Aorta (tissue), 5 donors: Measurements from ENCODE around the gene FBXW11. TPM values are rescaled to one million over a fixed set of nuclear protein-coding genes. Genes with fewer than 3 reads are reported as not detected.

Experiments
- ATAC-seq: fragments of 200-7000 bp; cut with Tn5 transposase; one replicate; pipeline ENCODE4 v1.9.1; 2022; ENCODE audit warnings: moderate library complexity; ENCODE audit not compliant: low FRiP score
- DNase-seq, 2 donors: peaks; one replicate each; pipeline ENCODE4 v3.0.0-alpha.2; 2020
- H3K27ac ChIP-seq, 2 donors: one replicate each; pipeline ENCODE4 v1.5.1; 2013; ENCODE audit warnings: low read length in 2 of 2, mild to moderate bottlenecking in 2 of 2, moderate library complexity in 2 of 2, control low read depth in 1 of 2, inconsistent platforms in 1 of 2, low read depth in 1 of 2
- H3K27me3 ChIP-seq, 2 donors: one replicate each; pipeline ENCODE4 v1.6.1; 2013; ENCODE audit warnings: control low read depth in 1 of 2, low read length in 1 of 2, mild to moderate bottlenecking in 1 of 2, moderate library complexity in 1 of 2; ENCODE audit not compliant: insufficient read depth in 2 of 2, control insufficient read depth in 1 of 2
- H3K36me3 ChIP-seq, 2 donors: one replicate each; pipeline ENCODE4 v1.6.1; 2013; ENCODE audit warnings: control low read depth in 1 of 2, low read length in 1 of 2, mild to moderate bottlenecking in 1 of 2; ENCODE audit not compliant: insufficient read depth in 2 of 2, control insufficient read depth in 1 of 2
- H3K4me1 ChIP-seq, 2 donors: one replicate each; pipeline ENCODE4 v1.6.1; 2013; ENCODE audit warnings: low read length in 2 of 2, control low read depth in 1 of 2, mild to moderate bottlenecking in 1 of 2, moderate library complexity in 1 of 2; ENCODE audit not compliant: insufficient read depth in 2 of 2, control insufficient read depth in 1 of 2
- H3K4me3 ChIP-seq, 2 donors: one replicate each; pipeline ENCODE4 v1.5.1; 2013; ENCODE audit warnings: low read length in 2 of 2, control low read depth in 1 of 2, mild to moderate bottlenecking in 1 of 2
- H3K9me3 ChIP-seq: one replicate; pipeline ENCODE4 v1.6.1; 2013; ENCODE audit warnings: mild to moderate bottlenecking, low read length; ENCODE audit not compliant: control insufficient read depth
- whole genome bisulfite sequencing, 2 donors: extraction: QIAGEN DNeasy Blood & Tissue Kit; methylation state at CpG; one replicate each; pipeline ENCODE4 v1.1.7; 2013; 5-methylcytosine and 5-hydroxymethylcytosine counted together
- intact Hi-C, 2 donors: fragments of 100-400 bp; cut with DNase I; formaldehyde crosslinking; loops; one replicate each; pipeline versions ENCODE4 v1.14.2 to v1.15.0; 2022
- polyA plus RNA-seq, 2 donors: library from polyadenylated mRNA; stranded (reverse); fragments of 200-250 nt; gene quantifications; one replicate each; pipeline ENCODE4 v1.2.3, GENCODE V29; 2013
- total RNA-seq, 2 donors: library from RNA; stranded (reverse); fragmentation: NEBNext Ultra II Directional; extraction: Animal tissue kit (Norgen Biotek cat#: 25700); gene quantifications; one replicate each; pipeline ENCODE4 v1.2.1, GENCODE V29; 2021
- donor health status: healthy with polysubstance abuse.
- donor health status: Bipolar disorder and iron deficiency.
- donor health status: DM: no; HTN: no; CAD: no.
- donor health status: DM: no; HTN: no; CAD: no.
- donor health status: DM: yes; HTN: yes; CAD: no.

The FBXW11 gene
- total and polyA plus RNA-seq, 4 donors: 13.5 to 64.0 (median 40.9) TPM

- 47 to 50% methylated on average over 5 of the region's 5 CpGs for WGBS, 2 donors
- intact Hi-C loops: no loop called here
- H3K27ac ChIP-seq: no peak overlapping the region
These were observed 30.4 kb downstream of the FBXW11 start for GRCh38 chr5:171975877-171976667.

GRCh38 chr5:171975262-171975876 is 31.1 kb downstream of the FBXW11 start:
- intact Hi-C loops: no loop called here
- DNase-seq: no peak
- Histone ChIP-seq H3K4me3 (no peak overlapping the region), H3K27me3 (no peaks in the 10 kb centered on the region), H3K4me1 (peaks cover 0 to 7% of the 10 kb centered on the region in 2 donors), H3K9me3 (peaks cover 3% of the 10 kb centered on the region), H3K27ac (no peak overlapping the region), H3K36me3 (no peaks in the 10 kb centered on the region)
- WGBS, 2 donors: 16 to 24% methylated on average over 3 of the region's 3 CpGs
- ATAC-seq: no peak

More at GRCh38 chr5:171975877-171976667, 30.4 kb downstream of the FBXW11 start:
- Histone ChIP-seq H3K4me1 (peaks cover 0 to 7% of the 10 kb centered on the region in 2 donors), H3K27me3 (no peaks in the 10 kb centered on the region), H3K36me3 (no peaks in the 10 kb centered on the region), H3K4me3 (no peak overlapping the region), H3K9me3 (peaks cover 3% of the 10 kb centered on the region)
- DNase-seq (no peak), ATAC-seq (no peak)

DNA sequence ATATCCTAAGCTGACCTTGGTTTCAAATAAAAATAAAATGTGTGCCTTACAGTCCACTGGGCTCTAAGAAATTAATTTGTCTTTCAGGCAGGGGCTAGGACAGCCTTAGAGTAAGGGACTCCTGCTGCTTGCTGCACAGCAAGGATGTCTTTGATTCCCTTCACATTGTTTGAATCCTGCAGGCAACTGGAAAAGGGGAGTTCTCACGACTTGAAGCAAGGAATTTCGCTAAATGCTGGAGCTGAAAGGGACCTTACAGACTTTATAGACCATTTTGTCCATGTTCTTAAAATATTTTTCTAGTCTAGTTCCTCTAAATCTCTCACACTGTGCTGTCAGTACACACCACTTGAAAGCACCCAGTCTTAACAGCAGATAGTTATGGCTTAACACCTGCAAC is 35.6 kb downstream of the FBXW11 start:
- H3K27ac ChIP-seq: no peak overlapping the region
- ATAC-seq (no peak), DNase-seq (no peak)
- peaks cover 0 to 4% of the 10 kb centered on the region in 2 donors for H3K4me1 ChIP-seq
- intact Hi-C loops: loop anchor here in 1 of 2 donors (5.0 kb wide), 1 partner anchor 36 kb away; the partner anchor contains the start of gene FBXW11
- no peak overlapping the region for H3K4me3 ChIP-seq
- H3K27me3 ChIP-seq: no peaks in the 10 kb centered on the region
- WGBS, 2 donors: 65 to 72% methylated on average over 2 of the region's 2 CpGs
- no peaks in the 10 kb centered on the region for H3K9me3 ChIP-seq
- no peaks in the 10 kb centered on the region for H3K36me3 ChIP-seq

DNA sequence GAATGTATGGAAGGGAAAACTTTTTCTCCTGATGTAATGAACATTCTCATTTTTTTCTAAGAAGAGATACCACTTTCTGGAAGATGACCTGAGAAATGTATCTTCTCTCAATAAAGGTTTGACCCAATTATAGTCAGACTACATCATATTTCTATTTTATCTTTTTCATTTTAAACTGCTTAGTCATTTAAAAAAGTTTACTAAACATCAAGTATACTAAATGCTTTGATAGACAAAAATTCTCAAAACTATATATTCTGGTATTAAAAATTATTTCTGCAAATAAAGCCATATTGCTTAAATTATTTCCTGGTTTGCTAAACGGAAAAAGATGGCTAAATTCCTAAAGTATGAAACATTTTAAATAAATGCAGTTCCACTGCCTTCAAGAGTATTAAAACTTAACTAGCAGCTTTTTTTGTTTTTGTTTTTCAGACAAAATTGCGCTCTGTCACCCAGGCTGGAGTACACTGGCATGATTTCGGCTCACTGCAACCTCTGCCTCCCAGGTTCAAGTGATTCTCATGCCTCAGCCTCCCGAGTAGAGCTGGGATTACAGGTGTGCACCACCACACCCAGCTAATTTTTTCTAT is 37.1 kb downstream of the FBXW11 start:
- no peak overlapping the region for H3K4me3 ChIP-seq
- no peaks in the 10 kb centered on the region for H3K27me3 ChIP-seq
- H3K9me3 ChIP-seq: no peaks in the 10 kb centered on the region
- no peaks in the 10 kb centered on the region for H3K36me3 ChIP-seq
- no peak overlapping the region for H3K27ac ChIP-seq
- DNase-seq: no peak
- intact Hi-C loops: no loop called here
- ATAC-seq: no peak
- H3K4me1 ChIP-seq: no peaks in the 10 kb centered on the region
- WGBS, 2 donors: 77 to 83% methylated on average over 4 of the region's 4 CpGs

GRCh38 chr5:171968531-171968930 is 37.9 kb downstream of the FBXW11 start:
- Histone ChIP-seq H3K36me3 (no peaks in the 10 kb centered on the region), H3K4me1 (no peaks in the 10 kb centered on the region), H3K9me3 (no peaks in the 10 kb centered on the region), H3K27ac (no peak overlapping the region), H3K4me3 (no peak overlapping the region), H3K27me3 (no peaks in the 10 kb centered on the region)
- 76 to 81% methylated on average over 3 of the region's 3 CpGs for WGBS, 2 donors
- ATAC-seq: no peak
- no peak for DNase-seq
- intact Hi-C loops: no loop called here

GRCh38 chr5:171966964-171967363 is 39.5 kb downstream of the FBXW11 start:
- H3K4me1 ChIP-seq: no peaks in the 10 kb centered on the region
- no peaks in the 10 kb centered on the region for H3K9me3 ChIP-seq
- no peaks in the 10 kb centered on the region for H3K27me3 ChIP-seq
- H3K36me3 ChIP-seq: no peaks in the 10 kb centered on the region
- DNase-seq (no peak), ATAC-seq (no peak)
- intact Hi-C loops: no loop called here
- no peak overlapping the region for H3K27ac ChIP-seq
- no peak overlapping the region for H3K4me3 ChIP-seq
- 46 to 59% methylated on average over 2 of the region's 2 CpGs for WGBS, 2 donors

DNA sequence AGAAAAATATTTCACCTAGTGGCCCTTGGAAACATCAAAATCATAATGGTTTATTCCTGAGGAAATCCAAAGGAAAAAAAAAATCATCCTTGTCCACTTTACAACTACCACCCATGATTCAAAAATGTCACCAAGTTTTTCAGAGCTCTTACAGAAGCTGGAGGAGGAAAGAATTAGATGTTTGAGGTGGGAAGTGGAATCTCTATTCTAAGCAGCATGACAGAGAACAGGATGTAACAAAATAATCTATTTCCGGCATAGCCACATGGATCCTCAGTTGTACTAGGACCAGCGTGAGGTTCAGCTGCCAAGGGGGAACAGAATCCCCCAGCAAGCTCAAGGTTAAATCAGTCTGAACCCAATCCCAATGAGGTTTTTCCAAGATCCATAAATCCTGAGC is 40.2 kb downstream of the FBXW11 start:
- no peak for ATAC-seq

GRCh38 chr5:171965745-171966144 is 40.7 kb downstream of the FBXW11 start:
- ATAC-seq (no peak), DNase-seq (no peak)
- Histone ChIP-seq H3K27me3 (no peaks in the 10 kb centered on the region), H3K27ac (no peak overlapping the region), H3K9me3 (no peaks in the 10 kb centered on the region), H3K36me3 (no peaks in the 10 kb centered on the region), H3K4me1 (no peaks in the 10 kb centered on the region), H3K4me3 (no peak overlapping the region)
- intact Hi-C loops: no loop called here
- 77 to 81% methylated on average over 6 of the region's 6 CpGs for WGBS, 2 donors

More for the DNA sequence above, 40.2 kb downstream of the FBXW11 start:
- no peaks in the 10 kb centered on the region for H3K36me3 ChIP-seq
- H3K4me1 ChIP-seq: no peaks in the 10 kb centered on the region
- peak overlapping the region in 1 of 2 donors; percentile 38 for H3K27ac ChIP-seq
- WGBS, 2 donors: 49 to 55% methylated on average over 2 of the region's 2 CpGs
- DNase-seq: no peak
- H3K4me3 ChIP-seq: no peak overlapping the region
- H3K9me3 ChIP-seq: no peaks in the 10 kb centered on the region
- intact Hi-C loops: no loop called here
- no peaks in the 10 kb centered on the region for H3K27me3 ChIP-seq
